Posterior vena cava (tissue), 2 donors: ENCODE results near the gene NPY4R. TPM values are rescaled to one million over a fixed set of nuclear protein-coding genes. Genes with fewer than 3 reads are reported as not detected.
"Not testable (repeated sequence)": the region's sequence is repeated elsewhere in the genome, so short reads cannot be mapped to it uniquely, and the experiment has no call there.

Experiments
- DNase-seq: peaks from one replicate; pipeline ENCODE4 v3.0.0-alpha.2; 2020; ENCODE audit warnings: low spot score
- intact Hi-C, 2 donors: fragments of 100-400 bp; cut with DNase I; formaldehyde crosslinking; loops; one replicate each; pipeline versions ENCODE4 v1.14.1 to v1.14.2; 2022 to 2023
- long read RNA-seq, 2 donors: library from polyadenylated mRNA; unstranded; transcript quantifications; one replicate each; pipeline ENCODE4 v2.0.0, GENCODE V29; 2020 to 2021
- total RNA-seq, 2 donors: library from RNA; stranded (reverse); fragmentation: NEBNext Ultra II Directional; extraction: Animal tissue kit (Norgen Biotek cat#: 25700); gene quantifications; one replicate each; pipeline ENCODE4 v1.2.1, GENCODE V29; 2021
- donor health status: DM: yes; HTN: yes; CAD: no.
- donor health status: DM: yes; HTN: yes; CAD: no.

The NPY4R gene
- not detected for total RNA-seq
- long read RNA-seq, donor 1 = 0 reads
- long read RNA-seq, donor 2 = 0 reads

DNA sequence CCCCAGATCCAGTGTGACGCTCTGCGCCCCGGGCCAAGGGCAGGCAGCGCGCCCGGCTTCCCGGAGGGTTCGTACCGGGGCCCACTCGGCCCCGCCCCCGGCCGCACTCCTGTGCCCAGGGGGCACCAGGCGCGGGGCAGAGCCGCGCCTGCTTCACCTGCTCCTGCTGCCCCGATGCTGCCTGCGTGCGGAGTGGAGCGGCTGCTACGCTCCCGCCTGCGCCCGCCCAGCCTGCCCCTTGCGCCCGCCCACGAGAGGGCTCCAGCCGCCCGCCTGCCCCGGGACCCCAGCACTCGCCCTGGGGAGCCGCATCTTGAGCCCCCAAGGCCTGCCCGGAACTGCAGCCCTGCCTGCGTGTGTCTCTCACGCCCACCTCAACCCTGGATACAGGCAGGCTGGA, at the start of gene NPY4R:
Gene NPY4R, minus strand, starts transcription at position 194 of the 400 bp plus-strand sequence. CDS start 3,323 bp downstream, outside the sequence.
- peak; percentile 17 for DNase-seq
- intact Hi-C loops = not testable (repeated sequence)

DNA sequence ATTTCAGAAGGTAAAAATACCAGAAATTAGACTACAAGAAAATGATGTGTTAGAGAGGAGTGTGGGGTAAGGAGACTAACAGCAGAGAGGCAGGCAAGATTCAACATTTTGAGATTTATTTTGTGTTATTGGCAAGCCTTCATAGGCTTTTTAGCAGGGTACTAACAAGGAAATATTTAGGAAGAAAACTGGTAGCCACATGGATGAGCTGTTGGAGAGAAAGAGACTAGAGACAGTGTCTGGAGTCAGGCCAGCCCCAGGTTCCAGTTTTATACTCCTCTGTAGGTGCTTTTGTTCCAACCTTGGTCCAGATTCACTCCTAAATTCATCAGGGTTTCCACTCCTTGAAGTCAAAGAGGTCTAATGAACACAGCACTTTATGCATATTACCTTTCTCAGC, 49.6 kb upstream of the NPY4R start:
- intact Hi-C loops = no loop called here
- DNase-seq = no peak

DNA sequence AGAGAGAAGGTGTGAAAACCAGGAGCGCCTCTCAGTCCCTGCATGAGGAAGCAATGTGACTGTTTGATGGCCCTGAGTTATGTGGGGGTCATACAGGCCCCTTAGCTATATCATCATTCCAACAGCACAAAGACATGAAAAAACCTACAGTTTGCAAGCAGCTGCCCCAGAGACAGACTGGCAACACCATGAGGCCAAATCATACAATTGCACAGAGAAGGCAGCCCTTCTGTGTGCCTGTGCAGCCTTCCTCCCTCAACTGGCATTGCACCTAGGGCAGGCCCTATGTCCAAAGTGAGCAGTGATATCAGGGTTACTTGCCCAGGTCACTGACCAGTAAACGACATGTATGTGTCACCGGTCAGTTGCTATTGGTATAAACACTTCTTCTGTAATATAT, 49.1 kb upstream of the NPY4R start:
- intact Hi-C loops = no loop called here
- peak; percentile 52 for DNase-seq

- DNase-seq = peak; percentile 73
Observed at GRCh38 chr10:46514431-46514861, 48.7 kb upstream of the NPY4R start.

DNA sequence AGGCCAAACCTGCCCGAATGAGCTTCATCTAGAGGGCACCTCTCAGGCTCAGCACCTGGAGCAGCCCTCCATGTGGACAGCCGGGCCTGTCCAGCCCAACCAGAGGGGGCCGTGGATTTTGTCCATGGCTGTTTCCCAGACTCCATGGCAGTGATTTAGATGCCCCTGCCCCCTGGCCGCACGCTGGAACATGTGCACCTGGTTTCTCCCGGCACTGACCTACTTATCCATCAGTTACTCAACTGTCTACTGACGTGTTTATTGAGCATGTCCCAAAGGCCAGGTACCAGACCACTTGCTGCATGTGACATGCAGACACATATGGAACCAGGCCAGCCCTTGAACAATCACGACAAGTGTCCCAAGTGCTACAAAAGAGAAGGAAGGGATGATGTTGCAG, 47.6 kb upstream of the NPY4R start:
- DNase-seq, intact Hi-C loops: not testable (repeated sequence)

More at GRCh38 chr10:46514431-46514861, 48.7 kb upstream of the NPY4R start:
- intact Hi-C loops = no loop called here

DNA sequence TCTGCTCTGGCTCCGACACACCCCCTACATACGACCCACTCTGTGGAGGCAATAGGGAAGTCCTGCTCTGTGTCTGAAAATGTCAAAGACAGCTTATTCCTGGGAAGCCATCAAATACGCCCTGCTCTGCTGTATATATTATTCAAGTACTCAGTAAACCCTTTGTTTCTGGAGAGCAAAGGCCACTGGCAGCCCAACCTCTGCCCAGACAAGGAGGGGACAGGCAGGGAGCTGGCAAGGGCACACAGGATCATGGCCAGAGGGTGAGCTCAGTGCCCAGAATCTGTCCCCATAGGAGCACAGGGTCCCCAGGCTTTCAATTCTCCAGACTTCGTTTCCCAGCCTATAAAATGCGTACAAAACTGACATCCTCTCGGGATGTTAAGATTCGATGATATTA, 47.0 kb upstream of the NPY4R start:
- DNase-seq, intact Hi-C loops: not testable (repeated sequence)

- DNase-seq, intact Hi-C loops: not testable (repeated sequence)
Observed at GRCh38 chr10:46512002-46512401, 46.2 kb upstream of the NPY4R start.

DNA sequence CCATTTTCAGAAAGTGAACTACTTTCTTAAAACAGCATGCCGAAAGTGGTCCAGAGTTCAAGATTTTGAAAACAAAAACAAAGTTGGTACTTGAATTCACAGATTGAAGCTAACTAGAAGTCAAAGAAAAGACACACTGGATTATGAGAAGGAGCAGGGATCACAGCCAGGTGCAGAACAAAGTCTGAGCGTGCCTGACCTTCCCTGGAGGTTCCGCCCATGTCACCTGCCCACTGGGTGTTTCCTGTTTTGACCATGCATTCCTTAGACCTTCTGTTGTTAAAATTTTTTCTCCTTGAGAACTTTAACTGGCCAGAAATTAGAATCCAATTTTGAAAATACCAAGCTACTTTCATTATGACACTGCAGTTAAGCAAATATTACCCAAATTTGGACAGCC, 34.2 kb upstream of the NPY4R start:
- intact Hi-C loops, DNase-seq: not testable (repeated sequence)

- DNase-seq = peak; percentile 34
- intact Hi-C loops = not testable (repeated sequence)
Observed at GRCh38 chr10:46498985-46499703, 33.4 kb upstream of the NPY4R start.

GRCh38 chr10:46497878-46498277, 32.1 kb upstream of the NPY4R start:
- intact Hi-C loops, DNase-seq: not testable (repeated sequence)

DNA sequence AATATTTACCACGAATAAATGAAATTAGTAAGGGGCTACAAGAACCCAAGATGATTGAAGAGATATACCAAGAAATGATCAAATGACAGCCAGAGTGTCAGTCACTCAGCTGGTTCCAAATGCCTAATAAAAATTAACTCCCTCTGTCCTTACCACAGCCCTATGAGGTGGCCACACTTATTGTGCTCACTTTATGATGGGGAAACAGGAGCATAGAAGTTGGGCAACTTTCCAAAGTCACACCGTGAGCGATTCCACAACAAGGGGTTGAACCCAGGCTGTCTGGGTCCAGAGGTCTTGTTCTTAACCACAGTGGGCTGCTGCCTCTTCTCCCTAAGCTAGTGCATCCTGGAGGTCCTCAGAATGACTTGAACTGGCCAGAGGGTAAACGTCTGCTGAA, 31.6 kb upstream of the NPY4R start:
- DNase-seq, intact Hi-C loops: not testable (repeated sequence)

GRCh38 chr10:46491364-46492114, 25.8 kb upstream of the NPY4R start:
- DNase-seq, intact Hi-C loops: not testable (repeated sequence)

GRCh38 chr10:46490285-46490684, 24.5 kb upstream of the NPY4R start:
- peak; percentile 42 for DNase-seq
- intact Hi-C loops = not testable (repeated sequence)

DNA sequence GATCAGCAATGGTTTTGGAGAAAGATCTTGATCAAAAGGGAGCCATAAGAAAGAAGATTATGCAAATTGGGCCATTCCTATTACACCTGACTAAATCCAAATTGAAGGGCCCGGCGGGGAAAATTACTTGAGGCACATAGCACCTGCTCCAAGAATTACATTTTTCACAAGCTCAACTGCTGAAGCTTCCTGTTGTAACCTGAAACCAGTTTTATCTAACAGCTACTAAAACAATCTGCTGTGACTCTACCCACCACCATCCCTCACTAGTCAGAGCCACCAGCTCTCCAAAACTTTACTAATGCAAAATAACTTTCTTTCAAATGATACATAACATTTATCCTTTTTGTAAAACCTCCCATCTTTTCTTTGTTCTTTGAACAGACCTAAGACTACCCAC, 20.7 kb upstream of the NPY4R start:
- intact Hi-C loops = not testable (repeated sequence)

DNA sequence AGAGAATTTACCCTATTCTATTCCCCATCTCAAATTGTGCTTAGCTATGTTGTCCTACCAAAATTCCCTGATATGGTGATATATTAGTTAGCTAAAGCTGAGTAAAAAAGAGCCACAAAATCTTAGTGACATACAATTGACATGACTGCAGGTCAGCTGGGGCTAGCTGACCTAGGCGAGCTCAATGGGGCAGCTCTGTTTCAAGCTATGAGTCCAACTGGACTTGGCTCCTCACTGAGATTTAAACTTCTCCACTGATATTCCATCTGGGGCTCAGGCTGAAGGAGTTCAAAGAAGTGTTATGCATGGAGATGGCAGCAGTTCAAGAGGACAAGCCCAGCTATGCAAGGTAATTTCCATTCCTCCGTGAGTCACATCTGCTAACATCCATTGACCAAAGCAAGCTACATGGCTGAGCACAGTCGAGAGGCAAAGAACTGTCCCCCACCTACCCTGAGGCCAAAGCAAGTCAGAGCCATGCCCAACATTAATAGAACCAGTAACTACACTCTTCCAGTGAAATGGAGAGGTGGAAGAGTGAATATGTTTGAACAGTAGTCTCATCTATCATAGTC, 9.1 kb upstream of the NPY4R start:
- intact Hi-C loops, DNase-seq: not testable (repeated sequence)

More for the DNA sequence above, 20.7 kb upstream of the NPY4R start:
- DNase-seq = not testable (repeated sequence)

GRCh38 chr10:46473758-46474157, 8.0 kb upstream of the NPY4R start:
- DNase-seq, intact Hi-C loops: not testable (repeated sequence)

DNA sequence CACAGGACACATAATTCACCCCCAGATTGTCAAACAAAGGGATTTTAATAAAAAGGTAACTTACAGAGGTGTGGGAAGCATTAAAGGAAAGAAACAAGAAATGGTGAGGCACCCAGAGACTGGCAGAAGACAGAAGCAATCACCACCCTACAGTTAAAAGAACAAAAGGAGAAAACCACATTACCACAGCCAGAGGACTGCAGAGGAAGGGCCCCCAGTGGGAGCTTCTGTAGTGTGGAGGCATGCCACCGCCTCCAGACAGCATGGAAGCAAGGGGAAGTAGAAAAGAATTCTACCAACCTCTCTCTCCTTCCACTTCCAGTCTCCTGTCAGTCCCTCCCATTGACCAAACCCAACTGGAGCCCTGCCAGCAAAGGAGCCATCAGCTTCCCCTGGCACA, 4.4 kb upstream of the NPY4R start:
- not testable (repeated sequence) for DNase-seq

DNA sequence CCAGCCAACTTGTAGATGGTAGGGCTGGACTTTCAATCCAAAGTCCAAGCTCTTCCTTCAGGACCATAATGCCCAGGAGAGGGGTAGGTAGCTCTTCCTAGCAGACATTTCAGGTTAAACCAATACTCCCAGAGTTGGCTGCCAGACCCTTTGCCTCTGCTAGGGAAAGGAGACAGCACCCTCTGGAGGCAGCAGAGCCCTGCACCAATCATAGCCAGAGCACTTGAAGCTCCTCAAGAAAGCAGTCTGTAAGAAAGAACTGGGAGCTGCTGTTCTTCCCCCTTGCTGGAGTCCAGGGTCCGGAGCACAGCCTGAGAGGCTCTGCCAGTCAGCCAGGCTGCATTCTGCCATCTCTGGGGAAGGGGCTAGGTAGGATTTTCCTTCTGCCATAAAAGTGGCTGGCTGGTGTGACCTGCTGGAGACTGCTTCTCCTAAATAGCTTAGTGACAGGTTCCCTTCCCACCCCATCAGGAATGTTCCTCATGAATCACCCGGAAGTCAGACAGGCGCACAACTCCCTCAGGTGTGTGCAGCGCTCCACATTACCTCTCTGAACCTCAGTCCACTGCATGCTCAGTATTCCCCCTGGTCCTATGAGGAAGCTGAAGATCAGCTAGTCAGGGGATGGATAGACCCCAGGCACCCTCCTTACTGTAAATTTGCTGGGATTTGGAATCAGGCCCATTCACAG, 2.5 kb upstream of the NPY4R start:
- not testable (repeated sequence) for DNase-seq

More for the DNA sequence above, 4.4 kb upstream of the NPY4R start:
- intact Hi-C loops = not testable (repeated sequence)

DNA sequence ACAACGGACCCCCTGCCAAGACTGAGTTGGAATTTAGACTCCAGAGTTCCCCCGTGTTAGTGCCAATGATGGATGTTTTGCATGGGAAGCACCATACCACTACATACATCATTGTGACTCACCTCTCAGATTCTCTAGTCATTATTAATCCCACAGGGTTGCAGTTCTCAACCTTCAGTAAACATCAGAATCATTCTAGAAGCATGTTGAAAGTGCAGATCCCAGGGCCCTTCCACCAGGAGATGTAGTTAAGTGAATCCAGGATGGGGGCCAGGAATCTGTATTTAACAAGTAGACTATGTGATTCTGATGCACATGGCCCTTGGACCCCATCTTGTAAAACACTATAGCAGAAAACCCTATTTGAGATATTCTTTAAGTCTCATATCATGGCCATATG, 2.1 kb downstream of the NPY4R start:
- DNase-seq = not testable (repeated sequence)

More for the DNA sequence above, 2.5 kb upstream of the NPY4R start:
- intact Hi-C loops = not testable (repeated sequence)

More for the DNA sequence above, 2.1 kb downstream of the NPY4R start:
- intact Hi-C loops = not testable (repeated sequence)
